DMS153 treated with DMSO at 0.1 percent for 48 hours (cell line): Measurements from ENCODE around the gene HNRNPCL2.
"Not testable (repeated sequence)": the region's sequence is repeated elsewhere in the genome, so short reads cannot be mapped to it uniquely, and the experiment has no call there.

Source experiments
- DNase-seq: peaks from one replicate; lab custom pipeline; 2025; ENCODE audit not compliant: unreplicated experiment; lab: John Stamatoyannopoulos, UW

Gene HNRNPCL2

GRCh38 chr1:13116754-13117153 is at the start of gene HNRNPCL2:
Gene HNRNPCL2 (minus strand): TSS chr1:13116854. CDS start chr1:13116400, 454 bp downstream.
- not testable (repeated sequence) for DNase-seq

GRCh38 chr1:13165531-13165930 is 48.9 kb upstream of the HNRNPCL2 start, which contains the start of gene HNRNPCL4:
Gene HNRNPCL4 (minus strand): TSS chr1:13165631. CDS start chr1:13165467, 164 bp downstream.
- DNase-seq: not testable (repeated sequence)

GRCh38 chr1:13155909-13156308 is 39.3 kb upstream of the HNRNPCL2 start, which contains the start of gene PRAMEF26:
Gene PRAMEF26 (minus strand): TSS chr1:13156009. CDS start chr1:13153095, 2,914 bp downstream.
- not testable (repeated sequence) for DNase-seq

- not testable (repeated sequence) for DNase-seq
Observed at GRCh38 chr1:13070474-13070873, 46.2 kb downstream of the HNRNPCL2 start, which contains the start of gene PRAMEF25. Gene PRAMEF25 (plus strand): TSS chr1:13070774. CDS start chr1:13073694, 2,920 bp downstream.
